T-cell (primary cell): Measurements from ENCODE around the gene JMJD1C. TPM values are rescaled to one million over a fixed set of nuclear protein-coding genes. Genes with fewer than 3 reads are reported as not detected.

Experiments
- ATAC-seq, 4 experiments: fragments of 200-7000 bp in 3 of 4; fragments of 150-1000 bp in 1 of 4; cut with Tn5 transposase; replicated peaks in 1 of 4; 1 replicate in 3 of 4; 2 replicates in 1 of 4; pipeline ENCODE4 v1.10.0; 2021; ENCODE audit warnings: moderate library complexity in 3 of 4, mild to moderate bottlenecking in 2 of 4, moderate number of reproducible peaks in 1 of 4
- CTCF ChIA-PET, 2 donors: fragments of 300-600 bp; sonication (Branson Sonifier 250); formaldehyde crosslinking; loops; one replicate each; lab custom pipeline; 2022; ENCODE audit warnings: antibody characterized with exemption in 2 of 2; lab: Charles Lee
- POLR2A ChIA-PET, 2 donors: fragments of 300-600 bp; sonication (Branson Sonifier 250); formaldehyde crosslinking; loops; one replicate each; lab custom pipeline; 2022; ENCODE audit warnings: antibody characterized with exemption in 2 of 2; lab: Charles Lee
- DNase-seq, 35 experiments: peaks; one replicate each; pipeline versions ENCODE4 v3.0.0 to v3.0.0-alpha.2; 2013 to 2023
- H3K27ac ChIP-seq: one replicate; pipeline ENCODE4 v1.5.1; 2013; ENCODE audit warnings: low read length
- H3K27me3 ChIP-seq, 2 experiments: replicated peaks in 1 of 2; 1 replicate in 1 of 2; 2 replicates in 1 of 2; pipeline versions ENCODE4 v1.6.1 to v1.7.0; 2013; ENCODE audit warnings: low read length in 1 of 2, mixed read lengths in 1 of 2; ENCODE audit not compliant: control insufficient read depth in 2 of 2, insufficient read depth in 2 of 2; ENCODE audit errors: extremely low read depth in 1 of 2
- H3K36me3 ChIP-seq, 2 donors: 1 replicate in 1 of 2; 2 replicates in 1 of 2; pipeline versions ENCODE4 v1.6.1 to v1.7.0; 2013; ENCODE audit warnings: low read length in 1 of 2; ENCODE audit not compliant: control insufficient read depth in 2 of 2, insufficient read depth in 1 of 2; ENCODE audit errors: extremely low read depth in 1 of 2
- H3K4me1 ChIP-seq, 2 experiments: 1 replicate in 1 of 2; 2 replicates in 1 of 2; pipeline versions ENCODE4 v1.6.1 to v1.7.0; 2013; ENCODE audit warnings: low read length in 2 of 2, mixed read lengths in 1 of 2; ENCODE audit not compliant: insufficient read depth in 2 of 2, control insufficient read depth in 1 of 2; ENCODE audit errors: extremely low read depth in 1 of 2
- H3K4me3 ChIP-seq, 2 donors: 1 replicate in 1 of 2; 2 replicates in 1 of 2; pipeline versions ENCODE4 v1.5.1 to v1.7.0; 2013; ENCODE audit warnings: mild to moderate bottlenecking in 2 of 2, low read length in 1 of 2, moderate library complexity in 1 of 2; ENCODE audit not compliant: control insufficient read depth in 1 of 2; ENCODE audit errors: extremely low read depth in 1 of 2
- H3K9me3 ChIP-seq: 2 replicates; pipeline ENCODE4 v1.7.0; 2013
- H3K27ac Mint-ChIP-seq, 2 donors: one replicate each; pipeline ENCODE4 v1.8.0; 2020 to 2021; ENCODE audit warnings: mild to moderate bottlenecking in 2 of 2, mixed read lengths in 2 of 2
- H3K27me3 Mint-ChIP-seq, 2 donors: one replicate each; pipeline ENCODE4 v1.8.0; 2021 to 2022; ENCODE audit warnings: mixed read lengths in 2 of 2
- H3K36me3 Mint-ChIP-seq: one replicate; pipeline ENCODE4 v1.8.0; 2021; ENCODE audit warnings: mixed read lengths
- H3K4me1 Mint-ChIP-seq, 3 donors: one replicate each; pipeline ENCODE4 v1.8.0; 2020 to 2022; ENCODE audit warnings: mixed read lengths in 3 of 3, mild to moderate bottlenecking in 1 of 3
- H3K4me3 Mint-ChIP-seq, 3 donors: one replicate each; pipeline ENCODE4 v1.8.0; 2020 to 2022; ENCODE audit warnings: mild to moderate bottlenecking in 3 of 3, mixed read lengths in 3 of 3, moderate library complexity in 3 of 3
- H3K9me3 Mint-ChIP-seq, 3 donors: one replicate each; pipeline ENCODE4 v1.8.0; 2020 to 2022; ENCODE audit warnings: mixed read lengths in 3 of 3
- WGBS: methylation state at CpG from one replicate; pipeline ENCODE4 v1.1.5; 2013; ENCODE audit warnings: missing lambda C conversion rate; ENCODE audit not compliant: insufficient coverage; 5-methylcytosine and 5-hydroxymethylcytosine counted together
- total RNA-seq, 35 experiments: library from RNA in 6 of 35; stranded (reverse) in 6 of 35; fragments of 120-200 nt in 1 of 35; gene quantifications; one replicate each; pipeline versions ENCODE4 v1.2.1 to v1.2.4 and lab custom pipeline; 2013 to 2026

The JMJD1C gene
- total RNA-seq, 5 donors from 2014 or later (not counting 1 experiment from before 2014, with no cell fraction given) = 84.1 to 193 (median 92.6) TPM

DNA sequence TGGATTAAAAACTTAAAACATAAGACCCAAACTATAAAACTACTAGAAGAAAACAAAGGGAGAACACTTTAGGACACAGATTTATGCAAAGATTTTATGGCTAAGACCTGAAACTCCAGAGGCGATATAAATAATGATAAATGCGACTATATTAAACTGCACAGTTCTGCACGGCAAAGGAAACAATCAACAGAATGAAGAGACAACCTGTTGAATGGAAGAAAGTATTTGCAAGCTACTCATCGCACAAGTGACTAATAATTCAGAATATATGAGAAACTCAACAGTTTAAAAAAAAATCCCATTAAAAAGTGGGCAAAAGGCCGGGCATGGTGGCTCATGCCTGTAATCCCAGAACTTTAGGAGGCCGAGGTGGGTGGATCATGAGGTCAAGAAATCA lies 73.6 kb downstream of the JMJD1C start:
- CTCF ChIA-PET = no interaction called here
- Histone ChIP-seq H3K27ac (no peak overlapping the region), H3K36me3 (no peaks in the 10 kb centered on the region), H3K4me1 (peaks cover 8% of the 10 kb centered on the region in 2 experiments), H3K27me3 (no peaks in the 10 kb centered on the region), H3K4me3 (no peak overlapping the region), H3K9me3 (peaks cover 4% of the 10 kb centered on the region)
- 100% methylated on average over 2 of the region's 6 CpGs for WGBS
- Mint-ChIP-seq H3K4me3 (peak overlapping the region in 2 of 3 donors; percentile 24 to 25), H3K4me1 (peaks cover 45 to 59% (median 50%) of the 10 kb centered on the region in 3 donors), H3K27ac (peak overlapping the region; percentile 4 to 6), H3K36me3 (peaks cover 30% of the 10 kb centered on the region), H3K9me3 (peaks cover 11 to 14% (median 13%) of the 10 kb centered on the region in 3 donors), H3K27me3 (no peaks in the 10 kb centered on the region)
- ATAC-seq (no peak), DNase-seq (no peak)
- POLR2A ChIA-PET = interaction anchor here (0.7 kb wide), 2 partner anchors 10 to 237 kb away, joined by 12 to 17 read pairs; no protein-coding TSS in a partner anchor

DNA sequence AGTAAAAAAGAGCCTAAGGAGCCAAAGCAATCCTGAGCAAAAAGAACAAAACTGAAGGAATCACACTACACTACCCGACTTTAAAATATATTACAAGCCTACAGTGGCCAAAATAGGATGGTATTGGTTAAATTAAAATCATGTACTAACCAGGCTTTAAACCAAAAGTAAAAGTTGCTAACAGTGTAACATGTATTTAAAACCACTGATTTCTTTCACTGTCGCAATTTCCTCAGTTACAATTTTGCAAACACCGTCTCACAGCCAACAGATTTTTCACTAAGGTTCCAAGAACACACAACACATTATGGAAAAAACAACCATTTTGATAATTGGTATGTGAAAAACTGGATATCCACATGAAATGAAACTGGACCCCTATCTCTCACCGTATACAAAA lies 74.0 kb downstream of the JMJD1C start:
- ChIA-PET POLR2A (no interaction called here), CTCF (no interaction called here)
- Mint-ChIP-seq H3K9me3 (peaks cover 11 to 14% (median 13%) of the 10 kb centered on the region in 3 donors), H3K36me3 (peaks cover 30% of the 10 kb centered on the region), H3K27ac (peak overlapping the region; percentile 4 to 6), H3K27me3 (no peaks in the 10 kb centered on the region), H3K4me1 (peaks cover 49 to 63% (median 54%) of the 10 kb centered on the region in 3 donors), H3K4me3 (peak overlapping the region in 2 of 3 donors; percentile 24 to 25)
- no peak for ATAC-seq
- Histone ChIP-seq H3K36me3 (no peaks in the 10 kb centered on the region), H3K27ac (no peak overlapping the region), H3K4me3 (no peak overlapping the region), H3K9me3 (peaks cover 4% of the 10 kb centered on the region), H3K27me3 (no peaks in the 10 kb centered on the region), H3K4me1 (peaks cover 9 to 10% of the 10 kb centered on the region in 2 experiments)
- DNase-seq = no peak
- no CpG with 5 or more reads among the region's 4 CpGs for WGBS

DNA sequence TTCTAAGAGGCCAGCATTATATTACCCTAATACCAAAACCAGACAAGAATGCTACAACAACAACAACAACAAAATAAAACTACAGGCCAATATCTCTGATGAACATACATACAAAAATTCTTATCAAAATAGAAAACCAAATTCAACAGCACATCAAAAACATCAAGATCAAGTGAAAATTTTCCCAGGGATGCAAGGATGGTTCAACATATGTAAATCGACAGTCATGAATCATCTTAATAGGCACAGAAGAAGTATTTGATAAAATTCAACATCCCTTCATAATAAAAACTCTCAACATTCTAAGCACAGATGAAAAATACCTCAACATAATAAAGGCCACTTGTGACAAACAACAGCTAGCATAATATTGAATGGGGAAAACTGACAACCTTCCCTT lies 75.3 kb downstream of the JMJD1C start:
- H3K4me1 ChIP-seq = peaks cover 10 to 18% of the 10 kb centered on the region in 2 experiments
- H3K27ac ChIP-seq = no peak overlapping the region
- CTCF ChIA-PET = no interaction called here
- no peaks in the 10 kb centered on the region for H3K27me3 ChIP-seq
- no peaks in the 10 kb centered on the region for H3K27me3 Mint-ChIP-seq
- peaks cover 55 to 68% (median 59%) of the 10 kb centered on the region in 3 donors for H3K4me1 Mint-ChIP-seq
- H3K36me3 Mint-ChIP-seq = peaks cover 30% of the 10 kb centered on the region
- H3K4me3 Mint-ChIP-seq = peak overlapping the region in 1 of 3 donors; percentile 8
- peak overlapping the region in 1 of 2 donors; percentile 70 for H3K27ac Mint-ChIP-seq
- peaks cover 4% of the 10 kb centered on the region for H3K9me3 ChIP-seq
- peaks cover 11 to 14% (median 13%) of the 10 kb centered on the region in 3 donors for H3K9me3 Mint-ChIP-seq
- ATAC-seq = no peak
- no peaks in the 10 kb centered on the region for H3K36me3 ChIP-seq
- no CpG with 5 or more reads among the region's 1 CpG for WGBS
- POLR2A ChIA-PET = no interaction called here
- no peak overlapping the region for H3K4me3 ChIP-seq
- no peak for DNase-seq

DNA sequence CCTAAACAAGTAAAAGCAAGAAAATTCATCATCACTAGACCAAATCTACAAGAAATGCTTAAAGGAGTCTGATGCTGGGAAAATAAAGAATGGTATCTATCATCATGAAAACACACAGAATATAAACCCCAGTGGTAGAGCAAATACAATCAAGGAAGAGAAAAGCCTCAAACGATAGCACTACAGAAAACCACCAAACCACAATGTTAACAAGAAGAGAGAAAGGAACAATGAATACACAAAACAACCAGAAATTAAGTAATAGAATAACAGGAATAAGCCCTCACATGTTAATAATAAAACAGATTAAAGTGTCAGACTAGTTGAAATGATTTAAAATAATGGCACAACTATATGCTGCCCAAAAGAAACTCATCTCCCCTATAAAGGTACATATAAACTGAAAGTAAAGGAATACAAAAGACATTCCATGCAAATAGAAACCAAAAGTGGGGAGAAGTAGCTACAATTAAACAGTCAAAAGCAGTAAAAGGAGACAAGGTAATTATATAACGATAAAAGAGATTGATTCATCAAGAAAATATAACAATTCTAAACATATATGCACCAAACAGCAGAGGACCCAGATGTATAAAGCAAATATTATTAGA lies 77.3 kb downstream of the JMJD1C start:
- Histone ChIP-seq H3K36me3 (no peaks in the 10 kb centered on the region), H3K9me3 (peaks cover 4% of the 10 kb centered on the region), H3K4me3 (peak overlapping the region in 1 of 2 donors; percentile 2), H3K4me1 (peaks cover 10 to 18% of the 10 kb centered on the region in 2 experiments), H3K27ac (peak overlapping the region; percentile 4), H3K27me3 (no peaks in the 10 kb centered on the region)
- Mint-ChIP-seq H3K9me3 (peaks cover 11 to 14% (median 13%) of the 10 kb centered on the region in 3 donors), H3K4me3 (peak overlapping the region; percentile 53 to 71 (median 69)), H3K27ac (peak overlapping the region; percentile 36 to 77), H3K36me3 (peaks cover 30% of the 10 kb centered on the region), H3K27me3 (no peaks in the 10 kb centered on the region), H3K4me1 (peaks cover 70 to 82% (median 72%) of the 10 kb centered on the region in 3 donors)
- ATAC-seq = peak; percentile 60 to 88 (median 79)
- CTCF ChIA-PET = interaction anchor here in 1 of 2 donors (0.6 to 1.4 kb wide), 2 partner anchors 164 to 193 kb away, joined by 3 to 8 read pairs; no protein-coding TSS in a partner anchor
- no CpG with 5 or more reads among the region's 2 CpGs for WGBS
- POLR2A ChIA-PET = no interaction called here
- peak in 1 of 35 experiments; percentile 47 for DNase-seq

DNA sequence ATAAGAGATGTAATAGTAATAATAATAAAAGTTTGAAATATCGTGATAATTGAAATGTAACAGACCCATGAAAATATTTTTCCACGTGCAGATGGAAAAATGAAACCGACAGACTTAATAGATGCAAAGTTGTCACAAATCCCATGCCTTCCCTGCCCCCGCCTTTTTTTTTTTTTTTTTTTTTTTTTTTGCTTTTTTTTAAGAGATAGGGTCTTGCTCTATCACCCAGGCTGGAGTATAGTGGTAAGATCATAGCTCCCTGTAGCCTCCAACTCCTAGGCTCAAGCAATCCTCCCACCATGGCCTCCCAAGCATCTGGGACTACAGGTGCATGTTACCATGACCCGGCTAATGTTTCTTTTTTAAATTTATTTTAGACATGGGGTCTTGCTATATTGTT lies 80.5 kb downstream of the JMJD1C start:
- WGBS = no CpG with 5 or more reads among the region's 5 CpGs

DNA sequence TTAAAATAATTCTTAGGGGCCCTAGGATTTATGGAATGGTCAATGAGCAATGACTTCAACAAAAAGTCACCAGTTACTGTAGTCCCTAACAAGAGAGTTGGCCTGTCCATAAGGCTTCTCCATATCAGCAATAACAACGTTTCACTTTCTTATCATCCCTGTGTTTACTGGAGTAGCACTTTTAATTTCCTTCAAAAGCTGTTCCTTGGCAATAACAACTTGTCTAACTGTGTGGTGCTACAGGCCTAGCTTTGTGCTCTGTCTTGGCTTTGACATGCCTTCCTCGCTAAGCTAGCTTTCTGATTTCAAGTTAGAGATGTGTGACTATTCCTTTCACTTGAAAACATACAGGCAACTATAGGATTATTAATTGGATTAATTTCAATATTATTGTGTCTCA lies 81.1 kb downstream of the JMJD1C start:
- no peak for ATAC-seq
- Mint-ChIP-seq H3K27me3 (no peaks in the 10 kb centered on the region), H3K36me3 (peaks cover 14% of the 10 kb centered on the region), H3K4me3 (no peak overlapping the region), H3K27ac (no peak overlapping the region), H3K4me1 (peaks cover 57 to 73% (median 60%) of the 10 kb centered on the region in 3 donors), H3K9me3 (peaks cover 0 to 9% (median under 1%) of the 10 kb centered on the region in 3 donors)
- ChIA-PET POLR2A (interaction anchor here in 1 of 2 donors (0.5 to 0.6 kb wide), 2 partner anchors 12 to 150 kb away, joined by 3 to 13 read pairs; no protein-coding TSS in a partner anchor), CTCF (interaction anchor here in 1 of 2 donors (0.8 kb wide), 1 partner anchor 53 kb away, joined by 3 read pairs; no protein-coding TSS in a partner anchor)
- Histone ChIP-seq H3K9me3 (no peaks in the 10 kb centered on the region), H3K36me3 (no peaks in the 10 kb centered on the region), H3K27me3 (no peaks in the 10 kb centered on the region), H3K4me3 (no peak overlapping the region), H3K4me1 (peaks cover 10 to 18% of the 10 kb centered on the region in 2 experiments), H3K27ac (no peak overlapping the region)
- DNase-seq = no peak
- 100% methylated on average over 1 of the region's 2 CpGs for WGBS

More for the DNA sequence above, 80.5 kb downstream of the JMJD1C start:
- ATAC-seq (no peak), DNase-seq (no peak)
- peaks cover 5 to 14% (median 7%) of the 10 kb centered on the region in 3 donors for H3K9me3 Mint-ChIP-seq
- peaks cover 57 to 74% (median 65%) of the 10 kb centered on the region in 3 donors for H3K4me1 Mint-ChIP-seq
- H3K4me3 ChIP-seq = no peak overlapping the region
- H3K27ac ChIP-seq = no peak overlapping the region
- H3K27me3 Mint-ChIP-seq = no peaks in the 10 kb centered on the region
- H3K27me3 ChIP-seq = no peaks in the 10 kb centered on the region
- H3K4me1 ChIP-seq = peaks cover 10 to 18% of the 10 kb centered on the region in 2 experiments
- ChIA-PET CTCF (interaction anchor here in 1 of 2 donors (0.8 kb wide), 1 partner anchor 53 kb away, joined by 3 read pairs; no protein-coding TSS in a partner anchor), POLR2A (interaction anchor here (0.6 kb wide), 2 partner anchors 12 to 79 kb away, joined by 3 to 10 read pairs; no protein-coding TSS in a partner anchor)
- no peak overlapping the region for H3K27ac Mint-ChIP-seq
- no peak overlapping the region for H3K4me3 Mint-ChIP-seq
- H3K9me3 ChIP-seq = no peaks in the 10 kb centered on the region
- no peaks in the 10 kb centered on the region for H3K36me3 ChIP-seq
- H3K36me3 Mint-ChIP-seq = peaks cover 17% of the 10 kb centered on the region
